ENCODE data around the gene TSPYL4. TPM values are rescaled to one million over a fixed set of nuclear protein-coding genes. Genes with fewer than 3 reads are reported as not detected.

Gene TSPYL4
- polyA plus RNA-seq, 1 donor (not counting 4 experiments of a cell fraction or from before 2014, with no cell fraction given) = 8.1 TPM

GRCh38 chr6:116271149-116271708 lies 17.4 kb upstream of the TSPYL4 start:
- H4K20me1 ChIP-seq (ENCODE audit: control insufficient read depth, extremely low read depth, insufficient read depth, low read length) = no peaks in the 10 kb centered on the region
- H3K4me2 ChIP-seq (ENCODE audit: control insufficient read depth, extremely low read depth, insufficient read depth, low read depth, low read length) = no peak overlapping the region
- peaks cover 16% of the 10 kb centered on the region for H3K79me2 ChIP-seq (ENCODE audit: control insufficient read depth, insufficient read depth, low read length)
- no peak overlapping the region for H2AFZ ChIP-seq (ENCODE audit: control insufficient read depth, low read length)
- dilution Hi-C loops (cut with MboI; ENCODE audit: extremely low pct_ligation_motif_present, low sequenced_read_pairs) = no loop called here
- H3K9ac ChIP-seq (ENCODE audit: control insufficient read depth, extremely low read depth, insufficient read depth, low read length) = no peak overlapping the region
- no peak overlapping the region for H3K27ac ChIP-seq (ENCODE audit: control insufficient read depth, insufficient read depth, low read length)
- peaks cover 3% of the 10 kb centered on the region for H3K4me1 ChIP-seq (ENCODE audit: control insufficient read depth, extremely low read depth, insufficient read depth, low read length)
- no peak overlapping the region for H3K4me3 ChIP-seq (ENCODE audit: control insufficient read depth in 2 of 3, extremely low read depth in 1 of 3, insufficient read depth in 2 of 3, low read depth in 1 of 3, low read length in 3 of 3)
- H3K36me3 ChIP-seq (ENCODE audit: control insufficient read depth in 2 of 2, extremely low read depth in 1 of 2, insufficient read depth in 2 of 2, low read length in 2 of 2) = peaks cover 0 to 2% of the 10 kb centered on the region in 2 experiments
- no peaks in the 10 kb centered on the region for H3K9me1 ChIP-seq (ENCODE audit: control insufficient read depth, extremely low read depth, insufficient read depth, low read length)
- no peaks in the 10 kb centered on the region for H3K9me3 ChIP-seq (ENCODE audit: control insufficient read depth, low read depth, low read length)
- no peaks in the 10 kb centered on the region for H3K27me3 ChIP-seq (ENCODE audit: control insufficient read depth, extremely low read depth, insufficient read depth, low read length)
- FAIRE-seq (no peak), DNase-seq (ENCODE audit: low read depth, low spot score) (no peak)
- TF ChIP-seq, protein P1, sequence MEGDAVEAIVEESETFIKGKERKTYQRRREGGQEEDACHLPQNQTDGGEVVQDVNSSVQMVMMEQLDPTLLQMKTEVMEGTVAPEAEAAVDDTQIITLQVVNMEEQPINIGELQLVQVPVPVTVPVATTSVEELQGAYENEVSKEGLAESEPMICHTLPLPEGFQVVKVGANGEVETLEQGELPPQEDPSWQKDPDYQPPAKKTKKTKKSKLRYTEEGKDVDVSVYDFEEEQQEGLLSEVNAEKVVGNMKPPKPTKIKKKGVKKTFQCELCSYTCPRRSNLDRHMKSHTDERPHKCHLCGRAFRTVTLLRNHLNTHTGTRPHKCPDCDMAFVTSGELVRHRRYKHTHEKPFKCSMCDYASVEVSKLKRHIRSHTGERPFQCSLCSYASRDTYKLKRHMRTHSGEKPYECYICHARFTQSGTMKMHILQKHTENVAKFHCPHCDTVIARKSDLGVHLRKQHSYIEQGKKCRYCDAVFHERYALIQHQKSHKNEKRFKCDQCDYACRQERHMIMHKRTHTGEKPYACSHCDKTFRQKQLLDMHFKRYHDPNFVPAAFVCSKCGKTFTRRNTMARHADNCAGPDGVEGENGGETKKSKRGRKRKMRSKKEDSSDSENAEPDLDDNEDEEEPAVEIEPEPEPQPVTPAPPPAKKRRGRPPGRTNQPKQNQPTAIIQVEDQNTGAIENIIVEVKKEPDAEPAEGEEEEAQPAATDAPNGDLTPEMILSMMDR (optimal IDR thresholded peaks at IDR 0.05 in 1 of 3, IDR thresholded peaks at IDR 0.05 in 1 of 3, conservative IDR thresholded peaks at IDR 0.05 in 1 of 3; ENCODE audit: extremely low read depth in 1 of 3, insufficient read depth in 2 of 3, low read length in 3 of 3) = no peak
- no peak for TF ChIP-seq EZH2 (IDR thresholded peaks at IDR 0.05; ENCODE audit: low read length)

DNA sequence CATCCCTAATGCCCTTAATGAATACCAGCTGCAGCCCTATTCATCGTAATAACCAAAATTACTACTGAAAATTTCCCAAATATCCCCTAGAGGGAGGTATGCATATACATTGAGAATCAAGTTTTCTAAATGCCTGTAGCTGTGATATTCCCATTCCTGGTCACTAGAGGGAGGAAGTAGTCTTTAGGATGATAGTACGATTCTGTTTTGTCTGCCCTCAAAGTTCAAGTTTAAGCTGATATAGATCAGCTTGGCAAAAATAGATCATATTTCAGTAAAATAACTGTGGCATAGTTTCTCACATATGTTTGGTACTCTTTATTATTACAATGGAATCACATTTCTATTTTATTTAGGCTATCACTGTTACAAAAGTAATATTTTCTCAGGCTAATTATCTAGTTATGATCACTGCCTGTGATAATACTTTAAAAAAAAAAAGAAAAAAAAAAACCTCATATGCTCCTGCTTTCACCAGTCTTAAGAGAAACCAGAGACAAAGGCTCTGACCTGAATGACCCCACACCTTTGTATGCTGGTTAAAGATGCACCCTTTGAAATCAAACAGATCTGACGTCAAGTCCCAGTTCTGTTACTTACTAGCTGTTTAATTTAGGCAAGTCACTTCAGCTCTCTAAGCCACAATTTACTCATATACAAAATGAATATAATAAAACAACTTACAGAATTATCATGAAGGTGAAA lies 14.9 kb upstream of the TSPYL4 start:
- Histone ChIP-seq H3K4me3 (ENCODE audit: control insufficient read depth in 2 of 3, extremely low read depth in 1 of 3, insufficient read depth in 2 of 3, low read depth in 1 of 3, low read length in 3 of 3) (no peak overlapping the region), H3K9me1 (ENCODE audit: control insufficient read depth, extremely low read depth, insufficient read depth, low read length) (no peaks in the 10 kb centered on the region), H2AFZ (ENCODE audit: control insufficient read depth, low read length) (no peak overlapping the region), H3K4me1 (ENCODE audit: control insufficient read depth, extremely low read depth, insufficient read depth, low read length) (peaks cover 18% of the 10 kb centered on the region), H3K79me2 (ENCODE audit: control insufficient read depth, insufficient read depth, low read length) (no peaks in the 10 kb centered on the region), H3K36me3 (ENCODE audit: control insufficient read depth in 2 of 2, extremely low read depth in 1 of 2, insufficient read depth in 2 of 2, low read length in 2 of 2) (peaks cover 2 to 6% of the 10 kb centered on the region in 2 experiments), H3K27me3 (ENCODE audit: control insufficient read depth, extremely low read depth, insufficient read depth, low read length) (no peaks in the 10 kb centered on the region), H3K27ac (ENCODE audit: control insufficient read depth, insufficient read depth, low read length) (no peak overlapping the region), H4K20me1 (ENCODE audit: control insufficient read depth, extremely low read depth, insufficient read depth, low read length) (no peaks in the 10 kb centered on the region), H3K9me3 (ENCODE audit: control insufficient read depth, low read depth, low read length) (no peaks in the 10 kb centered on the region), H3K4me2 (ENCODE audit: control insufficient read depth, extremely low read depth, insufficient read depth, low read depth, low read length) (no peak overlapping the region), H3K9ac (ENCODE audit: control insufficient read depth, extremely low read depth, insufficient read depth, low read length) (no peak overlapping the region)
- peak; percentile 50 for DNase-seq (ENCODE audit: low read depth, low spot score)
- dilution Hi-C loops (cut with MboI; ENCODE audit: extremely low pct_ligation_motif_present, low sequenced_read_pairs) = no loop called here
- FAIRE-seq = peak; percentile 87
- TF ChIP-seq, protein P1 (optimal IDR thresholded peaks at IDR 0.05 in 1 of 3, IDR thresholded peaks at IDR 0.05 in 1 of 3, conservative IDR thresholded peaks at IDR 0.05 in 1 of 3; ENCODE audit: extremely low read depth in 1 of 3, insufficient read depth in 2 of 3, low read length in 3 of 3) = peak in 2 of 3 experiments; percentile 69 to 93
- no peak for TF ChIP-seq EZH2 (IDR thresholded peaks at IDR 0.05; ENCODE audit: low read length)
